Body of pancreas (tissue), 4 donors: ENCODE measurements around the gene USP22.

ENCODE experiments used
- POLR2A ChIP-seq, 3 donors: fragments of 450-650 bp; IDR thresholded peaks; one replicate each; pipeline ENCODE4 v1.6.1; 2016; ENCODE audit warnings: antibody characterized with exemption in 3 of 3, mild to moderate bottlenecking in 2 of 3
- TF ChIP-seq, protein P1 (sequence below), 7 experiments: fragments of 450-650 bp in 4 of 7; fragments of 200-600 bp in 3 of 7; sonication (generic) in 3 of 7; IDR thresholded peaks; one replicate each; pipeline ENCODE4 v1.5.1; 2016 to 2019; ENCODE audit warnings: antibody characterized with exemption in 7 of 7

DNA sequence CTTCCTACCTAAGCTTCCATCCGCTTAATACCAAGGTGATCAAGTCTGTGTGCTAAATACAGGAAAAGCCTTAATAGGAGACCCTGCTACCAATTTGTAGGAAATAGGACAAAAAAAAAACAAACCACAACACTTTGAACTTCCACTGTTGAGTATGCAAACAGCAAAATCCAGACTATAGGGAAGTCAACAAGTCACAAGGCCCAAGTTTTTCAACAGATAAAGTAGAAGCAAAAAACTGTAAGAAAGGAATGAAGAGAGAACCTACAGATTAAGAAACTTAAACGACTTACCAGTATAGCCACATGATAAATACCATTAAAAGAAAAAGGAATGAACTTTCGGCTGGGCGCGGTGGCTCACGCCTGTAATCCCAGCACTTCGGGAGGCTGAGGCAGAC, 7.4 kb downstream of the USP22 start:
- TF ChIP-seq, protein P1, sequence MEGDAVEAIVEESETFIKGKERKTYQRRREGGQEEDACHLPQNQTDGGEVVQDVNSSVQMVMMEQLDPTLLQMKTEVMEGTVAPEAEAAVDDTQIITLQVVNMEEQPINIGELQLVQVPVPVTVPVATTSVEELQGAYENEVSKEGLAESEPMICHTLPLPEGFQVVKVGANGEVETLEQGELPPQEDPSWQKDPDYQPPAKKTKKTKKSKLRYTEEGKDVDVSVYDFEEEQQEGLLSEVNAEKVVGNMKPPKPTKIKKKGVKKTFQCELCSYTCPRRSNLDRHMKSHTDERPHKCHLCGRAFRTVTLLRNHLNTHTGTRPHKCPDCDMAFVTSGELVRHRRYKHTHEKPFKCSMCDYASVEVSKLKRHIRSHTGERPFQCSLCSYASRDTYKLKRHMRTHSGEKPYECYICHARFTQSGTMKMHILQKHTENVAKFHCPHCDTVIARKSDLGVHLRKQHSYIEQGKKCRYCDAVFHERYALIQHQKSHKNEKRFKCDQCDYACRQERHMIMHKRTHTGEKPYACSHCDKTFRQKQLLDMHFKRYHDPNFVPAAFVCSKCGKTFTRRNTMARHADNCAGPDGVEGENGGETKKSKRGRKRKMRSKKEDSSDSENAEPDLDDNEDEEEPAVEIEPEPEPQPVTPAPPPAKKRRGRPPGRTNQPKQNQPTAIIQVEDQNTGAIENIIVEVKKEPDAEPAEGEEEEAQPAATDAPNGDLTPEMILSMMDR (IDR thresholded peaks at IDR 0.05): no peak
- TF ChIP-seq POLR2A (IDR thresholded peaks at IDR 0.05): no peak
